ENCODE data around the gene NLRP9. TPM values are rescaled to one million over a fixed set of nuclear protein-coding genes. Genes with fewer than 3 reads are reported as not detected.
A peak's percentile ranks its signal among the peaks of the same experiment; 100 is the strongest.

The NLRP9 gene
- total RNA-seq, 1 experiment from 2014 or later: not detected

DNA sequence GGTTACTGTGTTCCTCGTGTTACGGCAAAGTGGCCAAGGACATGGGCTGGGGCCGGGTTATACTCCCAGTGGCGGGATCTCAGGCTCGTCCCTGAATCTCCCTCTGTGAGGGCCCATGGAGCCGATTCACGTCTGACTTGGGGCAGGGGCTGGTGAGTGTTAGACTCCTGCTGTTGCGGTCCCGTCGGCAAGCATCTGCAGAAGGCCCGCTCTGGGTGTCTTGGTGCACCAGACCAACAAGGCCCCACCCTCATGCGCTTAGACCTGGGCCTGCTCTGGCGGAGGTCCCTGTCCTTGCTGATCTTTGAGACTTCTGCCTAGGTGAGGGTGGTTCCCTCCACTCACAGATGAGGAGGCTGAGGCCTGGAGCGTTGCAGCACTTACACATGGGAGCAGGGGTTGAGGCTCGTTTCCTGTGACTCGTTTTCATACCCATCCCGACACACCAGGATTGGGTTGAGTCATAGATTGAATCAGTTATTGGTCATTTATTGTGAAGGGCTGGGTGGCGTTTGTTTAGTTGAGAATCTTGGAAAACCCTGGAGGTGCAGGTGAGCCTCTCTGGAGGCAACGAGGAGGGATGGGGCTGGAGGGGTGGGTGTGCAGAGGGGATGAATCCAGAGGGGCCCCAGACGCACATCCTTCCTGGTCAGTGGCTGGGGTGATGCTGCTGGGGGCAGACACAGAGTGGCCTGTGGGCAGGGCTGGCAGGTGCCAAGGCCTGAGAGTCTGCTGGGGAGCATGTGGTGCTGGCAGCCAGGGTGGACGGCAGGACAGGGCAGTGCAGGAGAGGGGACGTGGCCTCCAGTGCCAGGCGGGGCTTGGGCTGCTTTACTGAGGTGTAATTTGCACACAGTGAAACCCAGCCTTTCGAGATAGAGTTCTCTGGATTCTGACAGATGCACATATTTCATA is 58.6 kb downstream of the NLRP9 start:
- ChIA-PET CTCF (no interaction called here), POLR2A (no interaction called here)
- H3K9me3 ChIP-seq: no peaks in the 10 kb centered on the region
- H3K36me3 Mint-ChIP-seq (ENCODE audit: insufficient read depth, unreplicated experiment): peaks cover 82% of the 10 kb centered on the region
- BruUV-seq (replicated peaks): no TSS peak
- no peak for DNase-seq
- peaks cover 26% of the 10 kb centered on the region for H3K4me1 Mint-ChIP-seq (ENCODE audit: low read depth, unreplicated experiment)
- TF ChIP-seq, protein P1, sequence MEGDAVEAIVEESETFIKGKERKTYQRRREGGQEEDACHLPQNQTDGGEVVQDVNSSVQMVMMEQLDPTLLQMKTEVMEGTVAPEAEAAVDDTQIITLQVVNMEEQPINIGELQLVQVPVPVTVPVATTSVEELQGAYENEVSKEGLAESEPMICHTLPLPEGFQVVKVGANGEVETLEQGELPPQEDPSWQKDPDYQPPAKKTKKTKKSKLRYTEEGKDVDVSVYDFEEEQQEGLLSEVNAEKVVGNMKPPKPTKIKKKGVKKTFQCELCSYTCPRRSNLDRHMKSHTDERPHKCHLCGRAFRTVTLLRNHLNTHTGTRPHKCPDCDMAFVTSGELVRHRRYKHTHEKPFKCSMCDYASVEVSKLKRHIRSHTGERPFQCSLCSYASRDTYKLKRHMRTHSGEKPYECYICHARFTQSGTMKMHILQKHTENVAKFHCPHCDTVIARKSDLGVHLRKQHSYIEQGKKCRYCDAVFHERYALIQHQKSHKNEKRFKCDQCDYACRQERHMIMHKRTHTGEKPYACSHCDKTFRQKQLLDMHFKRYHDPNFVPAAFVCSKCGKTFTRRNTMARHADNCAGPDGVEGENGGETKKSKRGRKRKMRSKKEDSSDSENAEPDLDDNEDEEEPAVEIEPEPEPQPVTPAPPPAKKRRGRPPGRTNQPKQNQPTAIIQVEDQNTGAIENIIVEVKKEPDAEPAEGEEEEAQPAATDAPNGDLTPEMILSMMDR (IDR thresholded peaks at IDR 0.05; ENCODE audit: insufficient read depth in 1 of 2, low read depth in 1 of 2, low read length in 1 of 2, severe bottlenecking in 1 of 2, unreplicated experiment in 1 of 2): no peak
- no peaks in the 10 kb centered on the region for H3K9me3 Mint-ChIP-seq (ENCODE audit: unreplicated experiment)
- 0 out of 2 replicates have a peak, but pooled peaks cover 2% of the 10 kb centered on the region for H3K36me3 ChIP-seq (ENCODE audit: control insufficient read depth, insufficient read depth, low read length)
- no peak overlapping the region for H3K27ac Mint-ChIP-seq (ENCODE audit: unreplicated experiment)
- no peak overlapping the region for H3K4me3 ChIP-seq (ENCODE audit: low read depth, low read length)
- no peaks in the 10 kb centered on the region for H3K27me3 Mint-ChIP-seq (ENCODE audit: insufficient read depth, unreplicated experiment)
- H3K4me3 Mint-ChIP-seq (ENCODE audit: unreplicated experiment): no peak overlapping the region
- H3K4me1 ChIP-seq: peaks cover 37% of the 10 kb centered on the region
- intact Hi-C loops (cut with micrococcal nuclease; ENCODE audit: unreplicated experiment): no loop called here
- no peaks in the 10 kb centered on the region for H3K27me3 ChIP-seq (replicated peaks; ENCODE audit: control insufficient read depth, insufficient read depth, low read length)

DNA sequence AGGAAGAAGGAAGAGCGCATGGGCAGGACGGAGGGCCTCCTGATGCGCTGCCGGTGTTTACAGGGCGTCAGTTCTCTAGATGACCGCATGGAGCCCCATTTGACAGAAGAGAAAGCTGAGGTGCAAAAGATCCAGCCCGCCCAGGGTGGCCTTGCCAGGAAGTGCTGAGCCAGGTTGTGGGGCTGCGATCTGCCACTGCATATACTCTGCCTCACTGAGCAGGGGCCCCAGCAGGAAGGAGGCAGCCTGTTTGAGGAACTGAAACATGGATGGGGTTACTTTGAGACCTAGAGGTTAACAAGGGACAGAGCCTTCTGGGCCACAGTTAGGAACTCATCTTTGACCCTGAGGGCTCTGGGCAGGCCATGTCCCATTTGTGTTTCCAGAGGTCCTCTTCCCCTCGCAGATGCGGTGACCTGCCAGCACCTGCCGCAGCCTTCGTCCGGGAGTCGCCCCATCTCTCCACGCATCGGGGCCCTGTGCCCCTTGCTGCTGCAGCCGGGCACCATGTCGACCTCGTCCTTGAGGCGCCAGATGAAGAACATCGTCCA is 60.0 kb downstream of the NLRP9 start:
- TF ChIP-seq, protein P1 (IDR thresholded peaks at IDR 0.05; ENCODE audit: insufficient read depth in 1 of 2, low read depth in 1 of 2, low read length in 1 of 2, severe bottlenecking in 1 of 2, unreplicated experiment in 1 of 2): no peak
- peaks cover 34% of the 10 kb centered on the region for H3K4me1 ChIP-seq
- intact Hi-C loops (cut with micrococcal nuclease; ENCODE audit: unreplicated experiment): no loop called here
- H3K4me1 Mint-ChIP-seq (ENCODE audit: low read depth, unreplicated experiment): peaks cover 33% of the 10 kb centered on the region
- BruUV-seq (replicated peaks): no TSS peak
- H3K9me3 ChIP-seq: no peaks in the 10 kb centered on the region
- H3K4me3 ChIP-seq (ENCODE audit: low read depth, low read length): no peak overlapping the region
- H3K27ac Mint-ChIP-seq (ENCODE audit: unreplicated experiment): peak overlapping the region; percentile 75
- H3K36me3 ChIP-seq (ENCODE audit: control insufficient read depth, insufficient read depth, low read length): peaks cover 5% of the 10 kb centered on the region; the same call in 1 of the 2 replicates
- H3K27me3 Mint-ChIP-seq (ENCODE audit: insufficient read depth, unreplicated experiment): no peaks in the 10 kb centered on the region
- peaks cover 84% of the 10 kb centered on the region for H3K36me3 Mint-ChIP-seq (ENCODE audit: insufficient read depth, unreplicated experiment)
- H3K27me3 ChIP-seq (replicated peaks; ENCODE audit: control insufficient read depth, insufficient read depth, low read length): no peaks in the 10 kb centered on the region
- no peak overlapping the region for H3K4me3 Mint-ChIP-seq (ENCODE audit: unreplicated experiment)
- ChIA-PET POLR2A (no interaction called here), CTCF (no interaction called here)
- no peak for DNase-seq
- H3K9me3 Mint-ChIP-seq (ENCODE audit: unreplicated experiment): no peaks in the 10 kb centered on the region

DNA sequence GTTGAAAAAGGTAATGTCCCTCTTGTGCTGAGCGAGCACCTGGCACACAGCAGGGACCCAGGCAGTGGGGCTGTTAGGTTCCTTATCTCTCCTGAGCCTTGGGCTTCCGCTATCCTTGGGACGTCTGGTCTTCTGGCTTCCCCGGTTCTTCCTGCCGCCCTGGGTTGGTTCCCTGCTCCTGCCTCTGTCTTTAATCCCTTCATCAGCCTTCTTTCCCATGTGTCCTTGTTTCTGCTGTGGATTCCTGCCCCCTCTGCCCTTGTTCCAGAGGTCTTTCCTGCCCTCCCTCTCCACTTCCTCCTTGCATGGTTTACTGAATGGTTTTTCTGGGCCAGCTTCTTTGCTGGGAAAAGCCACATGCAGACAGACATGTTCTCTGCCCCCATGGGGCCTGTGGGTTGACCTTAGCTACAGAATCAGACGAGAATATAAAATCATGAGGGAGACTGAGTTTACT is 60.6 kb downstream of the NLRP9 start:
- intact Hi-C loops (cut with micrococcal nuclease; ENCODE audit: unreplicated experiment): no loop called here
- peak overlapping the region; percentile 75 for H3K27ac Mint-ChIP-seq (ENCODE audit: unreplicated experiment)
- DNase-seq: no peak
- POLR2A ChIA-PET: no interaction called here
- peaks cover 34% of the 10 kb centered on the region for H3K4me1 Mint-ChIP-seq (ENCODE audit: low read depth, unreplicated experiment)
- H3K4me1 ChIP-seq: peaks cover 32% of the 10 kb centered on the region
- no peaks in the 10 kb centered on the region for H3K9me3 Mint-ChIP-seq (ENCODE audit: unreplicated experiment)
- CTCF ChIA-PET: no interaction called here
- TF ChIP-seq, protein P1 (IDR thresholded peaks at IDR 0.05; ENCODE audit: insufficient read depth in 1 of 2, low read depth in 1 of 2, low read length in 1 of 2, severe bottlenecking in 1 of 2, unreplicated experiment in 1 of 2): no peak
- BruUV-seq (replicated peaks): no TSS peak
- peaks cover 5% of the 10 kb centered on the region; the same call in 1 of the 2 replicates for H3K36me3 ChIP-seq (ENCODE audit: control insufficient read depth, insufficient read depth, low read length)
- no peak overlapping the region for H3K4me3 ChIP-seq (ENCODE audit: low read depth, low read length)
- no peaks in the 10 kb centered on the region for H3K27me3 Mint-ChIP-seq (ENCODE audit: insufficient read depth, unreplicated experiment)
- H3K4me3 Mint-ChIP-seq (ENCODE audit: unreplicated experiment): peak overlapping the region; percentile 94
- no peaks in the 10 kb centered on the region for H3K9me3 ChIP-seq
- H3K36me3 Mint-ChIP-seq (ENCODE audit: insufficient read depth, unreplicated experiment): peaks cover 86% of the 10 kb centered on the region
- no peaks in the 10 kb centered on the region for H3K27me3 ChIP-seq (replicated peaks; ENCODE audit: control insufficient read depth, insufficient read depth, low read length)
